NCI-H82 treated with DMSO at 0.1 percent for 48 hours (cell line): Measurements from ENCODE around the gene SCAF11.
"Not testable (repeated sequence)": the region's sequence is repeated elsewhere in the genome, so short reads cannot be mapped to it uniquely, and the experiment has no call there.

Source experiments
- DNase-seq: peaks from one replicate; lab custom pipeline; 2025; ENCODE audit not compliant: unreplicated experiment; lab: John Stamatoyannopoulos, UW

SCAF11 gene, protein sequence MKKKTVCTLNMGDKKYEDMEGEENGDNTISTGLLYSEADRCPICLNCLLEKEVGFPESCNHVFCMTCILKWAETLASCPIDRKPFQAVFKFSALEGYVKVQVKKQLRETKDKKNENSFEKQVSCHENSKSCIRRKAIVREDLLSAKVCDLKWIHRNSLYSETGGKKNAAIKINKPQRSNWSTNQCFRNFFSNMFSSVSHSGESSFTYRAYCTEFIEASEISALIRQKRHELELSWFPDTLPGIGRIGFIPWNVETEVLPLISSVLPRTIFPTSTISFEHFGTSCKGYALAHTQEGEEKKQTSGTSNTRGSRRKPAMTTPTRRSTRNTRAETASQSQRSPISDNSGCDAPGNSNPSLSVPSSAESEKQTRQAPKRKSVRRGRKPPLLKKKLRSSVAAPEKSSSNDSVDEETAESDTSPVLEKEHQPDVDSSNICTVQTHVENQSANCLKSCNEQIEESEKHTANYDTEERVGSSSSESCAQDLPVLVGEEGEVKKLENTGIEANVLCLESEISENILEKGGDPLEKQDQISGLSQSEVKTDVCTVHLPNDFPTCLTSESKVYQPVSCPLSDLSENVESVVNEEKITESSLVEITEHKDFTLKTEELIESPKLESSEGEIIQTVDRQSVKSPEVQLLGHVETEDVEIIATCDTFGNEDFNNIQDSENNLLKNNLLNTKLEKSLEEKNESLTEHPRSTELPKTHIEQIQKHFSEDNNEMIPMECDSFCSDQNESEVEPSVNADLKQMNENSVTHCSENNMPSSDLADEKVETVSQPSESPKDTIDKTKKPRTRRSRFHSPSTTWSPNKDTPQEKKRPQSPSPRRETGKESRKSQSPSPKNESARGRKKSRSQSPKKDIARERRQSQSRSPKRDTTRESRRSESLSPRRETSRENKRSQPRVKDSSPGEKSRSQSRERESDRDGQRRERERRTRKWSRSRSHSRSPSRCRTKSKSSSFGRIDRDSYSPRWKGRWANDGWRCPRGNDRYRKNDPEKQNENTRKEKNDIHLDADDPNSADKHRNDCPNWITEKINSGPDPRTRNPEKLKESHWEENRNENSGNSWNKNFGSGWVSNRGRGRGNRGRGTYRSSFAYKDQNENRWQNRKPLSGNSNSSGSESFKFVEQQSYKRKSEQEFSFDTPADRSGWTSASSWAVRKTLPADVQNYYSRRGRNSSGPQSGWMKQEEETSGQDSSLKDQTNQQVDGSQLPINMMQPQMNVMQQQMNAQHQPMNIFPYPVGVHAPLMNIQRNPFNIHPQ (N-terminal part only)

GRCh38 chr12:45990468-45991283 lies at the start of gene SCAF11:
SCAF11 (minus strand) TSS chr12:45990574; CDS start chr12:45964167, 26,407 bp downstream.
- DNase-seq = peak; percentile 96

DNA sequence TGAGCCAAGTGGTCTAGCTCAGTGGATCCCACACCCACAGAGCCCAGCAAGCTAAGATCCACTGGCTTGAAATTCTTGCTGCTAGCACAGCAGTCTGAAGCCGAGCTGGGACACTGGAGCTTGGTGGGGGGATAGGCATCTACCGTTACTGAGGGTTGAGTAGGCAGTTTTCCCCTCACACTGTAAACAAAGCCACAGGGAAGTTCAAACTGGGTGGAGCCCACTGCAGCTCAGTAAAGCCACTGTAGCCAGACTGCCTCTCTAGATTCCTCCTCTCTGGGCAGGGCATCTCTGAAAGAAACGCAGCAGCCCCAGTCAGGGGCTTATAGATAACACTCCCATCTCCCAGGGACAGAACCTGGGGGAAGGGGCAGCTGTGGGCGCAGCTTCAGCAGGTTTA lies 46.7 kb upstream of the SCAF11 start:
- DNase-seq = not testable (repeated sequence)

DNA sequence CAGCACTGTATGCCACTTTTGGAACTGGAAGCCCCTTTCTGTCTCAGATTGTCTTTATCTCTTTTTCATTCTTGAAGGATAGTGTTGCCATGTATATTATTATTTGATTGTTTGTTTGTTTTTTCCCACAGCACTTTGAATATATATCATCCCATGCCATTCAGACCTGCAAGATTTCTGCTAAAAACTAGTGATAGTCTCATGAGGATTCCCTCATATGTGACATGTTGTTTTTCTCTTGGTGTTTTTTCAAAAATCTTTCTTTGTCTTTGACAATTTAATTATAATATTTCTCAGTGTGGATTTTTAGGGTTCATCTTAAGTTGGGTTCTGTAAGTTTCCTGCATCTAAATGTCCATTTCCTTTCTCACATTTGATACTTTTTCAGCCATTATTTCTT lies 36.8 kb upstream of the SCAF11 start:
- DNase-seq = no peak

DNA sequence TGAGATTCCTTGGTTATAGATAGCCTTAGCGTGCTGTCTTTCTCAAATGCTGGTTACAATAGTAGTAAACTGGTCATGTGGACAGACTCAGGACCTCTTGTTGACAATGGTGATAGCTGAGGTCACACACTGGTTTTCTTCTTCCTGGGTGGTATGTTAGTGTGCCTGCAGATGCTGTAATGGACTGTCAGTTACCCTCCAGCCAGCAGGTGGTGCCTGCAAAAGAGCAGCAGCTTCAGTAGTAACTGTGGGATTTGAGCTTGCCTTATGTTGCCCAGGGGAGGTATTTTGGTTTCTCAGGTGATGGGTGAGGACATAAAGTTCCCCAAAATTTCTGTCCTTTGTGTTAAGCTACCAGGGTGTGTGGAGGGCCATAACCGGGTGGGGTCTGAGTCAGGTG lies 33.7 kb upstream of the SCAF11 start:
- DNase-seq = no peak

GRCh38 chr12:46020768-46021167 lies 30.4 kb upstream of the SCAF11 start:
- DNase-seq = no peak

GRCh38 chr12:46018712-46019111 lies 28.3 kb upstream of the SCAF11 start:
- DNase-seq = not testable (repeated sequence)

- not testable (repeated sequence) for DNase-seq
Observed at GRCh38 chr12:46017866-46018375, 27.5 kb upstream of the SCAF11 start.

GRCh38 chr12:46005823-46006222 lies 15.4 kb upstream of the SCAF11 start:
- DNase-seq = no peak

DNA sequence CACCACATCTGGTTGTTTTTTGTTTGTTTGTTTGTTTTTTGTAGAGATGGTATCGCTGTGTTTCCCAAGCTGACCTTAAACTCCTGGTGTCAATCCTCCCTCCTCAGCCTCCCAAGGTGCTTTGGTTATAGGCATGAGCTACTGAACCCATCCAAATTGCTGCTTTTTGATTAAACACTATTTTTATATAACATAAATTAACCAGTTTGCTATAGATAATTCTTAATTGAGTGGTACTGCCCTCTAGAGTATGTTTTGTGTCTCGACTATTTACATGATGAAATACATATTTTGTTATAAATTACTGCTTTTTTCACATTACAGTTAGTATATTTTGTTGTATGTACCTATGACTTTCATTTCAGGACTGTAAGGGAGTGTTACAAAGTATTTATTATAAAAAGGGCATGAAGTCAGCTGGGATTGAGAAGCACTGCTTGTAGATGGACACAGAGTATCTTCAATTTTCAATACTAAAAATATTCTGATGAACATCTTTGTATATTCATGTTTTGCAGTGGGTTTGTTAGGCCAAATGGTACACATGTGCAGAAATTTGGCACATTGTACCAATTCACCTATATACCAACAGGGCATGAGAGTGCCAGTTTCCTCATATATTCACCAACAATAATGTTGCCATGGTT lies 14.9 kb upstream of the SCAF11 start:
- DNase-seq = no peak

DNA sequence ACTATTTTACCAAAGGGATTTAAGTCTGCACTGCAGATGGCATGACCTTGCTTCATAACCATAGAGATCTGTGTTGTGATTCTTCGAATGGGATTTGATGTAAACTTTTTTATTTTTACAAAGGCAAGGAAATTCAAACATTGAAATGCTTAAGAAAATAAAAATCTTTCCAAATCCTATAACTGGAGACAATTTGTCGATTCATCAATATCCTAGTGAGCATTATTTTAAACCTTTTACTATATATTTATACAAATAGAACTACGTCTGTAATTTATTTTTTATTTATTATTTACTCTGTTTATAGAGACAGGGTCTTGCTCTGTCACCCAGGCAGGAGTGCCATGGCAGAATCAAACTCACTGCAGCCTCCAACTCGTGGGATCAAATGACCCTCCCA lies 14.3 kb upstream of the SCAF11 start:
- no peak for DNase-seq

- not testable (repeated sequence) for DNase-seq
Observed at GRCh38 chr12:46000076-46000475, 9.7 kb upstream of the SCAF11 start.

DNA sequence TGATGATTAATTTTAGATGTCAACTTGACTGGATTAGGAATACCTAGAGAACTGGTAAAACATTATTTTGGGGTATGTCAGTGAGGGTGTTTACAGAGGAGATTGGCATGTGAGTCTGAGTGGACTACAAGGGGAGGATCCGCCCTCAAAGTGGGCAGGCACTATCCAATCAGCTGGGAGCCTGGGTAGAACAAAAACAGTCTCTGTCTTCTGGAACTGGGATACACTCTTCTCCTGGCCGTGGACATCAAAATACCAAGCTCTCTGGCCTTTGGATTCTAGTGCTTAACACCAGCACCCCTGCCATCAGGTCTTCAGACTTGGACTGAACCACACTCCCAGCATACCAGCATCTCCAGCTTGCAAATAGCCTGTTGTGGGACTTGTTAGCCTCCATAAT lies 4.4 kb upstream of the SCAF11 start:
- DNase-seq = no peak

GRCh38 chr12:45991284-45992249 lies 1.2 kb upstream of the SCAF11 start:
- no peak for DNase-seq

DNA sequence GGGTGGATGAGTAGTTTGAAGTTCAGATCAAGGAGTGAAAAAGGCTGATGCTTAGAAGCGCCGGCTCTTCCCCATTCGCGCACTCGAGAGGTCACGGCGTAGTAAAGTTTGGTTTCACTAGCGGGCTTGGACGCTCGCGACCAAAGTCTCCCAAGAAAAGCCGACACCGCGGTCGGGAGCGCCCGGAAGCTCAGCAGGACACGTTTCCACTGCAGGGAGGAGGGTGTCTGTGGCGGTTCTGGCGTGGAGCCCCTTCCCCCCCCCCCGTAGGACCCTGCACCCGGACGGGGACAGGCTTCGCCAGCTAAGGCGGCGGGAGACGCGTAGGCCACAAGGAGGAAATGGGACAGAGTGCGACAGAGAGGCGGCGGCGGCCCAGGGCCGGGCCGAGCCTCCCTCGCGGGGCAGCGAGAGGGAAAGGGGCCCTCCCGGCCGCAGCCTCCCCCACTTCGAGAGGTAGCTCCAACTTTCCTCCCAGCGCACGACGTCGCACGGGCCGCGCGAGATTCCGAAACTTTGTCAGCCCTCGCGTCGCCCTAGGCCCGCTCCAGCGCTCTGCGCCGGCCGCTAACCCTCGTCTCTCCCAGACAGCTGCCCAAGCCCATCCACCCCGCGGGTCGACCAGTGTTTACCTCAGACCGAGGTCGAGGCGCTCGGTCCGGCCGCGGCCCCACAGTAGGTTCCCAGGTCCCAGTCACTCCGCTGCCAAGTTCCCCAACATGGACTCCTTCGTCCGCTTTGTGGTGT lies 480 bp downstream of the SCAF11 start:
- DNase-seq = peak; percentile 29

GRCh38 chr12:45989287-45989686 lies 1.1 kb downstream of the SCAF11 start:
- no peak for DNase-seq

DNA sequence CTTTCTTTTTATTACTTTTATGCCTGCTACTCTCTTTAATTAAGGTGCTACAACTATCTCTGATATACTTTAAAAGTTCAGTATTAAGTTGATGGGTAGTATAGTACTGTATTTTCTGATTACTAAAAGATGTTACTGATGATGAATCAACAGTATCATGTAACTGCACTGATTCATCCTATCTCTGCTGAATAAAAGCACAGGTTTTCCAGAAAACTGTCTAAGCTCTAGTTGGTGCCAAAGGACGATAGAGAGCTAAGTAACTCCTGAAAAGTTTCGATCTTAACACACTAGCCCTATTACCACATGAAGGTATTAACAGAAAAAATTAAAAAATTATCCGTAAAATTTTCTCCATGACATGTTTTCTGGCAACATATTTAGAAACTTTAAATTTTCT lies 2.1 kb downstream of the SCAF11 start:
- DNase-seq = no peak

DNA sequence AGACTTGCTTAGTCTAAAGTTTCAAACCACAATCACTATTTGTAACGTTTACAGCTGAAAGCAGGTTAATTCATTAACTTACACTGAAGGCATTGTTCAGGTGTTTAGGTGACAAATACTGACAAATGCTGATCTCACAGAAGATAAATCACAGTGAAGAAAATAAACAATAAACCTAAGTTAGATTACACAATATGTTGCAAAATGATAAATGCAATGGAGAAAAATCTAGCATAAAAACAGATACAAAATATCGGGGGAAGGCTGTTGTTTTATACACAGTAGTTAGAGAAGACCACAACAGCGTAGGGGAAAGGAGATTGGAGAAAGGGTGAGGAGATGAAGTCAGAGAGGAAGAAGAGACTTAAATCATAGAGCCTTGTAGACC lies 3.0 kb downstream of the SCAF11 start:
- DNase-seq = no peak
